ENCODE results near the gene TMCO6. TPM values are rescaled to one million over a fixed set of nuclear protein-coding genes. Genes with fewer than 3 reads are reported as not detected.

The TMCO6 gene
- total and polyA plus RNA-seq, 9 of the 15 experiments (the other 6 are each of a cell fraction or from before 2014, with no cell fraction given), result 3.4 to 46.4 (median 16.7) TPM

DNA sequence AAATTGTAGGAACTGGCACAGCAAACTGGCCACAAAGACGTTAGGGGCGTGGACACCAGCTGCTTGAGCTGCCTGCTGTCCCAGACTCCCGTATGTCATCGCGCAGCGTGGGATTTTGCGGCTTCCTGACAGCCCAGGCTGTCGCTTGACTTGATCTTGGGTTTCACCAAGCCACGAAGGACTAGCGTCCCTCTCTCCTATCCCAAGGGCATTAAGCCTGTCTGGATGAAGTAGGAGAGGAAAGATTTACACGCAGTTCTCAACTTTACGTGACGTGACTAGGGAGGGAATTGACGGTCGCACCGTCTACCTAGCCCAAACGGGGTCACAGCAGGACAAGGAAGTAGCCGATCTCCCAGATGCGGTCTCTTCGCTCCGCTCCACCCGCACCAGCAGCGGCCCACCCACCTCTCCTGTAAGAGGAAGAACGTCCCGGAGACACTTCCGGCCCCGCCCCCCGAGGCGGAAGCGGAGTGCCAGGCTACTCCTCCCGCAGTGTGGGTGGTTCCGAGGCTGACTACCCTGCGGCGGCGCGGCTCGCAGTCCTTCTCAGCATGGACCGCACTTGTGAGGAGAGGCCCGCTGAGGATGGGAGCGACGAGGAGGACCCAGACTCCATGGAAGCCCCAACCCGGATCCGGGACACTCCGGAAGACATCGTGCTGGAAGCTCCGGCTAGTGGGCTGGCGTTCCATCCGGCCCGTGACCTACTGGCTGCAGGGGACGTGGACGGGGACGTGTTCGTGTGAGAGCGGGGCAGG, 25.3 kb downstream of the TMCO6 start, which contains the start of gene WDR55 (continued):
- TF ChIP-seq ZNF318 (IDR thresholded peaks at IDR 0.05; ENCODE audit: borderline replicate concordance in 1 of 2, low read depth in 1 of 2), result peak in 1 of 2 experiments; percentile 62; a peak in 1 of 4 replicates
- TF ChIP-seq CBFB (CRISPR knock-in tag; IDR thresholded peaks at IDR 0.05), result peak; percentile 90
- TF ChIP-seq CREB1 (IDR thresholded peaks at IDR 0.05), result peak; percentile 77
- peak; percentile 54; the same call in 1 of the 2 replicates for TF ChIP-seq CREB1 (CRISPR knock-in tag; IDR thresholded peaks at IDR 0.05)
- TF ChIP-seq E2F6 (IDR thresholded peaks at IDR 0.05; ENCODE audit: borderline replicate concordance in 1 of 2, extremely low read depth in 1 of 2, insufficient read depth in 1 of 2, insufficient read length in 1 of 2, low read depth in 1 of 2, low read length in 1 of 2, poor library complexity in 1 of 2, severe bottlenecking in 1 of 2), result peak; percentile 15 to 17
- TF ChIP-seq RAD21 (CRISPR knock-in tag; conservative IDR thresholded peaks at IDR 0.05 in 1 of 2, IDR thresholded peaks at IDR 0.05 in 1 of 2), result peak; percentile 6 to 9; a peak in 1 of 4 replicates

Data from K562 (cell line).